GM12864 (cell line): ENCODE measurements around the gene THOP1.

Experiments
- DNase-seq: peaks from one replicate; pipeline ENCODE4 v3.0.0-alpha.2; 2011; ENCODE audit warnings: low read depth
- H3K4me3 ChIP-seq: 2 replicates; pipeline ENCODE4 v1.5.1; 2011; ENCODE audit warnings: mild to moderate bottlenecking, low read depth, low read length, control low read depth
- TF ChIP-seq, protein P1 (sequence below): IDR thresholded peaks from 2 replicates; pipeline ENCODE4 v1.5.1; 2011; ENCODE audit warnings: low read depth, mild to moderate bottlenecking, moderate library complexity, low read length, control low read depth, inconsistent platforms; ENCODE audit errors: missing control alignments

The THOP1 gene

GRCh38 chr19:2823646-2824045 lies 38.3 kb downstream of the THOP1 start:
- H3K4me3 ChIP-seq, result no peak overlapping the region
- DNase-seq, result no peak
- TF ChIP-seq, protein P1, sequence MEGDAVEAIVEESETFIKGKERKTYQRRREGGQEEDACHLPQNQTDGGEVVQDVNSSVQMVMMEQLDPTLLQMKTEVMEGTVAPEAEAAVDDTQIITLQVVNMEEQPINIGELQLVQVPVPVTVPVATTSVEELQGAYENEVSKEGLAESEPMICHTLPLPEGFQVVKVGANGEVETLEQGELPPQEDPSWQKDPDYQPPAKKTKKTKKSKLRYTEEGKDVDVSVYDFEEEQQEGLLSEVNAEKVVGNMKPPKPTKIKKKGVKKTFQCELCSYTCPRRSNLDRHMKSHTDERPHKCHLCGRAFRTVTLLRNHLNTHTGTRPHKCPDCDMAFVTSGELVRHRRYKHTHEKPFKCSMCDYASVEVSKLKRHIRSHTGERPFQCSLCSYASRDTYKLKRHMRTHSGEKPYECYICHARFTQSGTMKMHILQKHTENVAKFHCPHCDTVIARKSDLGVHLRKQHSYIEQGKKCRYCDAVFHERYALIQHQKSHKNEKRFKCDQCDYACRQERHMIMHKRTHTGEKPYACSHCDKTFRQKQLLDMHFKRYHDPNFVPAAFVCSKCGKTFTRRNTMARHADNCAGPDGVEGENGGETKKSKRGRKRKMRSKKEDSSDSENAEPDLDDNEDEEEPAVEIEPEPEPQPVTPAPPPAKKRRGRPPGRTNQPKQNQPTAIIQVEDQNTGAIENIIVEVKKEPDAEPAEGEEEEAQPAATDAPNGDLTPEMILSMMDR, result no peak

GRCh38 chr19:2824129-2824528 lies 38.8 kb downstream of the THOP1 start:
- no peak overlapping the region for H3K4me3 ChIP-seq
- TF ChIP-seq, protein P1, result no peak
- DNase-seq, result no peak

- TF ChIP-seq, protein P1, result no peak
- H3K4me3 ChIP-seq, result no peak overlapping the region
- no peak for DNase-seq
Measured at GRCh38 chr19:2827022-2827421, 41.7 kb downstream of the THOP1 start.

DNA sequence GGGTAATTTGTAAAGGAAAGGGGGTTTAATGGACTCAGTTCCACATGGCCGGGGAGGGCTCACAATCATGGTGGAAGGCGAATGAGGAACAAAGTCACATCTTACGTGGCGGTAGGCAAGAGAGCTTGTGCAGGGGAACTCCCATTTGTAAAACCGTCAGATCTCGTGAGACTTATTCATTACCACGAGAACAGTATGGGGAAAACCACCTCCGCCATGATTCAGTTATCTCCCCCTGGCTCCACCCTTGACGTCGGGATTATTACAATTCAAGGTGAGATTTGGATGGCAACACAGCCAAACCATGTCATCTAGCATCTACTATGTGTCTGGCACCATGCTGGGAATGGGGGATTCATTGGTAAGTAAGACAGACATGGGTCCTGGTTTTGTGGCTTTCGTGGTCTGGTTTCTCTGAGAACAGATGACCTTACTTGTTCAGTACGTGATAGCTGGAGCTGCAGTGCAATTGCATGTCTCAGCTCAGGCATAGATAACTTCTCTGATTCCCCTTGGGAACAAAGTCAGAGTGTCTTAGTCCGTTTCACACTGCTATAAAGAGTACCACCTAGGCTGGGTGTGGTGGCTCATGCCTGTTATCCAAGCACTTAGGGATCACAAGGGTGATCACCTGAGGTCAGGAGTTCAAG lies 42.7 kb downstream of the THOP1 start:
- no peak overlapping the region for H3K4me3 ChIP-seq
- DNase-seq, result no peak
- TF ChIP-seq, protein P1, result no peak

- no peak overlapping the region for H3K4me3 ChIP-seq
- DNase-seq, result no peak
- TF ChIP-seq, protein P1, result no peak
Measured at GRCh38 chr19:2834294-2834871, 49.1 kb downstream of the THOP1 start.

GRCh38 chr19:2837430-2837829 lies 52.1 kb downstream of the THOP1 start:
- TF ChIP-seq, protein P1, result no peak
- no peak for DNase-seq
- no peak overlapping the region for H3K4me3 ChIP-seq
